Progenitor cell of endocrine pancreas (in vitro differentiated cells): ENCODE measurements around the gene CTNNA2. TPM values are rescaled to one million over a fixed set of nuclear protein-coding genes. Genes with fewer than 3 reads are reported as not detected.

Experiments used
- DNase-seq: peaks from one replicate; pipeline ENCODE4 v3.0.0; 2021; ENCODE audit warnings: low spot score; ENCODE audit not compliant: unreplicated experiment
- H3K27ac Mint-ChIP-seq: 2 replicates; pipeline ENCODE4 v1.8.0; 2021; ENCODE audit warnings: mild to moderate bottlenecking, moderate library complexity, mixed read lengths
- H3K27me3 Mint-ChIP-seq: 2 replicates; pipeline ENCODE4 v1.8.0; 2021; ENCODE audit warnings: mixed read lengths
- H3K36me3 Mint-ChIP-seq: 2 replicates; pipeline ENCODE4 v1.8.0; 2022; ENCODE audit warnings: mixed read lengths; ENCODE audit not compliant: insufficient read depth
- H3K4me1 Mint-ChIP-seq: 2 replicates; pipeline ENCODE4 v1.8.0; 2021; ENCODE audit warnings: low read depth, mixed read lengths
- H3K4me3 Mint-ChIP-seq: 2 replicates; pipeline ENCODE4 v1.8.0; 2021; ENCODE audit warnings: low read depth, mild to moderate bottlenecking, moderate library complexity, mixed read lengths
- H3K9me3 Mint-ChIP-seq: 2 replicates; pipeline ENCODE4 v1.8.0; 2021; ENCODE audit warnings: low read depth, mixed read lengths
- CTCF ChIP-seq: fragments of 200-600 bp; sonication (generic); IDR thresholded peaks from one replicate; pipeline ENCODE4 v1.5.0; 2021; ENCODE audit warnings: antibody characterized with exemption, mild to moderate bottlenecking; ENCODE audit not compliant: unreplicated experiment
- total RNA-seq: library from RNA; stranded (reverse); gene quantifications from 2 replicates; pipeline ENCODE4 v1.2.1, GENCODE V29; 2021

The CTNNA2 gene
- total RNA-seq, 1 donor from 2014 or later: 10.2 TPM

GRCh38 chr2:80323610-80324009 lies 810.8 kb downstream of the CTNNA2 start:
- TF ChIP-seq CTCF: no peak
- no peaks in the 10 kb centered on the region for H3K9me3 Mint-ChIP-seq
- H3K36me3 Mint-ChIP-seq: no peaks in the 10 kb centered on the region

GRCh38 chr2:80324525-80324924 lies 811.7 kb downstream of the CTNNA2 start:
- H3K36me3 Mint-ChIP-seq: no peaks in the 10 kb centered on the region
- no peaks in the 10 kb centered on the region for H3K9me3 Mint-ChIP-seq
- peaks cover 2% of the 10 kb centered on the region for H3K4me1 Mint-ChIP-seq
- no peak for TF ChIP-seq CTCF
- no peak overlapping the region for H3K27ac Mint-ChIP-seq
- no peak for DNase-seq
- H3K4me3 Mint-ChIP-seq: no peak overlapping the region
- H3K27me3 Mint-ChIP-seq: peaks cover 14% of the 10 kb centered on the region

More at GRCh38 chr2:80323610-80324009, 810.8 kb downstream of the CTNNA2 start:
- Mint-ChIP-seq H3K27ac (no peak overlapping the region), H3K27me3 (peaks cover 14% of the 10 kb centered on the region), H3K4me1 (peaks cover 2% of the 10 kb centered on the region), H3K4me3 (no peak overlapping the region)
- no peak for DNase-seq

- Mint-ChIP-seq H3K9me3 (no peaks in the 10 kb centered on the region), H3K27me3 (peaks cover 15% of the 10 kb centered on the region), H3K36me3 (no peaks in the 10 kb centered on the region), H3K27ac (no peak overlapping the region), H3K4me1 (peaks cover 2% of the 10 kb centered on the region), H3K4me3 (no peak overlapping the region)
- peak; percentile 55 for TF ChIP-seq CTCF
- no peak for DNase-seq
These were observed 813.4 kb downstream of the CTNNA2 start for GRCh38 chr2:80326214-80326613.

GRCh38 chr2:80326861-80327260 lies 814.0 kb downstream of the CTNNA2 start:
- no peaks in the 10 kb centered on the region for H3K9me3 Mint-ChIP-seq
- no peak for TF ChIP-seq CTCF
- H3K4me1 Mint-ChIP-seq: peaks cover 2% of the 10 kb centered on the region
- H3K27ac Mint-ChIP-seq: no peak overlapping the region
- H3K27me3 Mint-ChIP-seq: peaks cover 13% of the 10 kb centered on the region
- no peaks in the 10 kb centered on the region for H3K36me3 Mint-ChIP-seq
- no peak overlapping the region for H3K4me3 Mint-ChIP-seq
- no peak for DNase-seq

GRCh38 chr2:80328159-80328571 lies 815.3 kb downstream of the CTNNA2 start:
- Mint-ChIP-seq H3K4me3 (no peak overlapping the region), H3K4me1 (no peaks in the 10 kb centered on the region), H3K9me3 (no peaks in the 10 kb centered on the region), H3K27ac (no peak overlapping the region), H3K27me3 (peaks cover 9% of the 10 kb centered on the region), H3K36me3 (no peaks in the 10 kb centered on the region)
- no peak for DNase-seq
- TF ChIP-seq CTCF: no peak
